PFSK-1 (cell line): Measurements from ENCODE around the gene HS2ST1.

ENCODE experiments used
- FOXP2 ChIP-seq: optimal IDR thresholded peaks from 2 replicates; pipeline ENCODE3; 2011; ENCODE audit warnings: borderline replicate concordance, control low read depth, inconsistent platforms; ENCODE audit not compliant: insufficient read depth; ENCODE audit errors: extremely low read length, extremely low read depth
- POLR2AphosphoS5 ChIP-seq: IDR thresholded peaks from 2 replicates; pipeline ENCODE4 v1.6.1; 2012; ENCODE audit warnings: low read depth, mild to moderate bottlenecking, control low read depth, low read length, moderate library complexity
- REST ChIP-seq, 2 experiments: IDR thresholded peaks; 2 replicates each; pipeline versions ENCODE4 v1.6.1 to v1.8.0; 2011 to 2012; ENCODE audit warnings: low read depth in 2 of 2, low read length in 2 of 2, control low read depth in 1 of 2, inconsistent platforms in 1 of 2, mild to moderate bottlenecking in 1 of 2, moderate library complexity in 1 of 2; ENCODE audit not compliant: insufficient read depth in 1 of 2
- SIN3A ChIP-seq: IDR thresholded peaks from 2 replicates; pipeline ENCODE4 v1.6.1; 2012; ENCODE audit warnings: mild to moderate bottlenecking, low read length, moderate library complexity, borderline replicate concordance; ENCODE audit not compliant: insufficient read depth
- TAF1 ChIP-seq: IDR thresholded peaks from 2 replicates; pipeline ENCODE4 v1.6.1; 2012; ENCODE audit warnings: low read length, control low read depth, borderline replicate concordance; ENCODE audit not compliant: insufficient read depth

GRCh38 chr1:86994061-86994460, 79.6 kb downstream of the HS2ST1 start:
- TF ChIP-seq SIN3A: no peak
- TF ChIP-seq REST (IDR thresholded peaks at IDR 0.05; ENCODE audit: insufficient read depth in 1 of 2, low read depth in 2 of 2, low read length in 2 of 2): no peak
- no peak for TF ChIP-seq POLR2AphosphoS5
- no peak for TF ChIP-seq TAF1
- no peak for TF ChIP-seq FOXP2
